MM.1S (cell line): ENCODE results near the gene RARB.

Source experiments
- DNase-seq: peaks from one replicate; pipeline ENCODE4 v3.0.0-alpha.2; 2015
- H2AFZ ChIP-seq: fragments of 300-600 bp; sonication (generic); 2 replicates; pipeline ENCODE4 v1.6.0; 2016; ENCODE audit warnings: antibody characterized with exemption, low read length
- H3F3A ChIP-seq: fragments of 300-600 bp; sonication (generic); 2 replicates; pipeline ENCODE4 v1.6.1; 2016; ENCODE audit warnings: mild to moderate bottlenecking, antibody characterized with exemption, low read length, moderate library complexity, mixed read lengths; ENCODE audit not compliant: insufficient read depth
- H3K27ac ChIP-seq: fragments of 300-600 bp; sonication (generic); 2 replicates; pipeline ENCODE4 v1.5.1; 2016; ENCODE audit warnings: mild to moderate bottlenecking, low read length
- H3K27me3 ChIP-seq: fragments of 300-600 bp; sonication (generic); replicated peaks from 2 replicates; pipeline ENCODE4 v1.6.0; 2016; ENCODE audit warnings: low read length; ENCODE audit not compliant: insufficient read depth
- H3K36me3 ChIP-seq: fragments of 300-600 bp; sonication (generic); replicated peaks from 2 replicates; pipeline ENCODE4 v1.6.1; 2016; ENCODE audit warnings: mild to moderate bottlenecking, low read length, mixed read lengths; ENCODE audit not compliant: insufficient read depth
- H3K4me1 ChIP-seq: fragments of 300-600 bp; sonication (generic); 2 replicates; pipeline ENCODE4 v1.6.1; 2016; ENCODE audit warnings: low read length, mixed read lengths
- H3K4me2 ChIP-seq: fragments of 300-600 bp; sonication (generic); 2 replicates; pipeline ENCODE4 v1.6.0; 2016; ENCODE audit warnings: low read depth, low read length
- H3K4me3 ChIP-seq: fragments of 300-600 bp; sonication (generic); 2 replicates; pipeline ENCODE4 v1.5.1; 2016; ENCODE audit warnings: low read length, mixed read lengths
- H3K79me2 ChIP-seq: fragments of 300-600 bp; sonication (generic); 2 replicates; pipeline ENCODE4 v1.6.1; 2016; ENCODE audit warnings: mixed run types, low read length, mixed read lengths
- H3K9ac ChIP-seq: fragments of 300-600 bp; sonication (generic); 2 replicates; pipeline ENCODE4 v1.6.1; 2016; ENCODE audit warnings: low read length, mixed read lengths
- H3K9me2 ChIP-seq: fragments of 300-600 bp; sonication (generic); replicated peaks from 2 replicates; pipeline ENCODE4 v1.6.1; 2016; ENCODE audit warnings: mild to moderate bottlenecking, low read length, mixed read lengths; ENCODE audit not compliant: insufficient read depth
- H3K9me3 ChIP-seq: fragments of 300-600 bp; sonication (generic); replicated peaks from 2 replicates; pipeline ENCODE4 v1.6.1; 2016; ENCODE audit warnings: mild to moderate bottlenecking, low read length, mixed read lengths; ENCODE audit not compliant: insufficient read depth
- H4K20me1 ChIP-seq: fragments of 300-600 bp; sonication (generic); 2 replicates; pipeline ENCODE4 v1.6.1; 2016; ENCODE audit warnings: mild to moderate bottlenecking, low read length, moderate library complexity, mixed read lengths; ENCODE audit not compliant: insufficient read depth
- EZH2 ChIP-seq: fragments of 300-600 bp; sonication (generic); optimal IDR thresholded peaks from 2 replicates; pipeline ENCODE3; 2017; ENCODE audit warnings: low read depth, mild to moderate bottlenecking, antibody characterized with exemption, low read length, mixed read lengths
- EZH2phosphoT487 ChIP-seq: fragments of 300-600 bp; sonication (generic); IDR thresholded peaks from 2 replicates; pipeline ENCODE4 v1.6.1; 2018; ENCODE audit warnings: antibody characterized with exemption, low read length
- TF ChIP-seq, protein P1 (sequence below): fragments of 300-600 bp; sonication (generic); IDR thresholded peaks from 2 replicates; pipeline ENCODE4 v1.5.1; 2016; ENCODE audit warnings: antibody characterized with exemption, low read length, mixed read lengths

The RARB gene

GRCh38 chr3:25410703-25411102 lies 17.4 kb upstream of the RARB start:
- Histone ChIP-seq H4K20me1 (no peaks in the 10 kb centered on the region), H3K27ac (no peak overlapping the region), H3K9me3 (no peaks in the 10 kb centered on the region), H3K27me3 (no peaks in the 10 kb centered on the region), H3K4me1 (0 out of 2 replicates have a peak, but pooled peaks cover under 1% of the 10 kb centered on the region), H3K79me2 (no peaks in the 10 kb centered on the region), H2AFZ (no peak overlapping the region), H3K9ac (no peak overlapping the region), H3K36me3 (no peaks in the 10 kb centered on the region), H3F3A (no peaks in the 10 kb centered on the region), H3K4me3 (no peak overlapping the region), H3K9me2 (no peaks in the 10 kb centered on the region), H3K4me2 (no peak overlapping the region)
- DNase-seq = no peak
- TF ChIP-seq EZH2phosphoT487 = no peak
- TF ChIP-seq EZH2 = no peak
- TF ChIP-seq, protein P1, sequence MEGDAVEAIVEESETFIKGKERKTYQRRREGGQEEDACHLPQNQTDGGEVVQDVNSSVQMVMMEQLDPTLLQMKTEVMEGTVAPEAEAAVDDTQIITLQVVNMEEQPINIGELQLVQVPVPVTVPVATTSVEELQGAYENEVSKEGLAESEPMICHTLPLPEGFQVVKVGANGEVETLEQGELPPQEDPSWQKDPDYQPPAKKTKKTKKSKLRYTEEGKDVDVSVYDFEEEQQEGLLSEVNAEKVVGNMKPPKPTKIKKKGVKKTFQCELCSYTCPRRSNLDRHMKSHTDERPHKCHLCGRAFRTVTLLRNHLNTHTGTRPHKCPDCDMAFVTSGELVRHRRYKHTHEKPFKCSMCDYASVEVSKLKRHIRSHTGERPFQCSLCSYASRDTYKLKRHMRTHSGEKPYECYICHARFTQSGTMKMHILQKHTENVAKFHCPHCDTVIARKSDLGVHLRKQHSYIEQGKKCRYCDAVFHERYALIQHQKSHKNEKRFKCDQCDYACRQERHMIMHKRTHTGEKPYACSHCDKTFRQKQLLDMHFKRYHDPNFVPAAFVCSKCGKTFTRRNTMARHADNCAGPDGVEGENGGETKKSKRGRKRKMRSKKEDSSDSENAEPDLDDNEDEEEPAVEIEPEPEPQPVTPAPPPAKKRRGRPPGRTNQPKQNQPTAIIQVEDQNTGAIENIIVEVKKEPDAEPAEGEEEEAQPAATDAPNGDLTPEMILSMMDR = no peak

GRCh38 chr3:25412269-25412668 lies 15.8 kb upstream of the RARB start:
- Histone ChIP-seq H3K4me2 (no peak overlapping the region), H3K4me1 (no peaks in the 10 kb centered on the region), H3K9me2 (no peaks in the 10 kb centered on the region), H3K79me2 (no peaks in the 10 kb centered on the region), H3K27ac (no peak overlapping the region), H3K27me3 (no peaks in the 10 kb centered on the region), H3K9ac (no peak overlapping the region), H4K20me1 (no peaks in the 10 kb centered on the region), H3F3A (no peaks in the 10 kb centered on the region), H3K36me3 (no peaks in the 10 kb centered on the region), H3K4me3 (no peak overlapping the region), H2AFZ (no peak overlapping the region), H3K9me3 (no peaks in the 10 kb centered on the region)
- TF ChIP-seq EZH2 (no peak), EZH2phosphoT487 (no peak)
- TF ChIP-seq, protein P1 = no peak
- no peak for DNase-seq

DNA sequence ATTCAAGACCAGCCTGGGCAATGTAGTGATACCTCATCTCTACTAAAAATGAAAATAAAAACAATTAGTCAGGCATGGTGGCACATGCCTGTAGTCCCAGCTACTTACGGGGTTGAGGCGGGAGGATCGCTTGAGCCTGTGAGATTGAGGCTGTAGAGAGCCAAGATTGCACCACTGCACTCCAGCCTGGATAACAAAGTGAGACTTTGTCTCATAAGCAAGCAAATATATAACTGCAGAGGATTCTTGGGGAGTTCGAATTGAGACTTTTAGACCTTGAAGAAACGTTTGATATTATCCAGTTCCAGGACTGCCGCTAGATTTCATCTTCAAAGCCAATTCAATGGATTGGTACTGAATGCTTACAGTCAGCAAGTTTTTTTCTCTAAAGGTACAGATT lies 11.9 kb upstream of the RARB start:
- DNase-seq = no peak

More for the DNA sequence above, 11.9 kb upstream of the RARB start:
- no peaks in the 10 kb centered on the region for H3K4me1 ChIP-seq
- H3K4me3 ChIP-seq = no peak overlapping the region
- H3K79me2 ChIP-seq = no peaks in the 10 kb centered on the region
- no peaks in the 10 kb centered on the region for H3K9me2 ChIP-seq
- H3K9me3 ChIP-seq = no peaks in the 10 kb centered on the region
- H3F3A ChIP-seq = no peaks in the 10 kb centered on the region
- H3K36me3 ChIP-seq = no peaks in the 10 kb centered on the region
- H4K20me1 ChIP-seq = no peaks in the 10 kb centered on the region
- H3K9ac ChIP-seq = no peak overlapping the region
- H2AFZ ChIP-seq = no peak overlapping the region
- no peak overlapping the region for H3K27ac ChIP-seq
- H3K4me2 ChIP-seq = no peak overlapping the region
- no peak for TF ChIP-seq EZH2
- TF ChIP-seq, protein P1 = no peak
- no peaks in the 10 kb centered on the region for H3K27me3 ChIP-seq
